Hepatocyte (in vitro differentiated cells): ENCODE data around the gene ATCAY. TPM values are rescaled to one million over a fixed set of nuclear protein-coding genes. Genes with fewer than 3 reads are reported as not detected.
"Not testable (repeated sequence)": the region's sequence is repeated elsewhere in the genome, so short reads cannot be mapped to it uniquely, and the experiment has no call there.

Experiments used
- DNase-seq: peaks from one replicate; pipeline ENCODE4 v3.0.0-alpha.2; 2016; ENCODE audit warnings: low spot score
- H2AFZ ChIP-seq: fragments of 200-600 bp; sonication (generic); 2 replicates; pipeline ENCODE4 v1.6.0; 2016; ENCODE audit warnings: antibody characterized with exemption, mild to moderate bottlenecking
- H3K27ac ChIP-seq: fragments of 200-600 bp; sonication (generic); 2 replicates; pipeline ENCODE4 v1.5.1; 2016; ENCODE audit warnings: mild to moderate bottlenecking
- H3K27me3 ChIP-seq: fragments of 200-600 bp; sonication (generic); 2 replicates; pipeline ENCODE4 v1.6.1; 2016
- H3K36me3 ChIP-seq: fragments of 200-600 bp; sonication (generic); replicated peaks from 2 replicates; pipeline ENCODE4 v1.5.1; 2016; ENCODE audit warnings: low read depth; ENCODE audit not compliant: insufficient read depth
- H3K4me1 ChIP-seq: fragments of 200-600 bp; sonication (generic); 2 replicates; pipeline ENCODE4 v1.5.1; 2016; ENCODE audit warnings: mild to moderate bottlenecking, moderate library complexity; ENCODE audit not compliant: insufficient read depth
- H3K4me2 ChIP-seq: fragments of 200-600 bp; sonication (generic); 2 replicates; pipeline ENCODE4 v1.6.0; 2016
- H3K4me3 ChIP-seq: fragments of 200-600 bp; sonication (generic); 2 replicates; pipeline ENCODE4 v1.5.1; 2016; ENCODE audit warnings: mild to moderate bottlenecking
- H3K79me2 ChIP-seq: fragments of 200-600 bp; sonication (generic); 2 replicates; pipeline ENCODE4 v1.6.0; 2017; ENCODE audit warnings: mild to moderate bottlenecking
- H3K9me2 ChIP-seq: fragments of 200-600 bp; sonication (generic); replicated peaks from 2 replicates; pipeline ENCODE4 v1.6.0; 2017; ENCODE audit warnings: mild to moderate bottlenecking; ENCODE audit not compliant: insufficient read depth
- H3K9me3 ChIP-seq: fragments of 200-600 bp; sonication (generic); 2 replicates; pipeline ENCODE4 v1.5.1; 2016; ENCODE audit warnings: low read depth, mild to moderate bottlenecking
- H4K20me1 ChIP-seq: fragments of 200-600 bp; sonication (generic); 2 replicates; pipeline ENCODE4 v1.6.0; 2016; ENCODE audit warnings: mild to moderate bottlenecking; ENCODE audit not compliant: insufficient read depth, poor library complexity, severe bottlenecking
- EZH2 ChIP-seq: fragments of 200-600 bp; sonication (generic); IDR thresholded peaks from 2 replicates; pipeline ENCODE4 v1.6.1; 2016; ENCODE audit warnings: antibody characterized with exemption, mild to moderate bottlenecking, borderline replicate concordance
- EZH2phosphoT487 ChIP-seq: fragments of 200-600 bp; sonication (generic); IDR thresholded peaks from one replicate; pipeline ENCODE4 v1.6.1; 2018; ENCODE audit warnings: antibody characterized with exemption, mild to moderate bottlenecking, low read depth, moderate library complexity; ENCODE audit not compliant: unreplicated experiment, severe bottlenecking
- WGBS: methylation state at CpG from one replicate; pipeline ENCODE4 v1.1.6; 2016; ENCODE audit warnings: low lambda C conversion rate; ENCODE audit errors: missing lambda C conversion rate; 5-methylcytosine and 5-hydroxymethylcytosine counted together
- polyA plus RNA-seq: library from polyadenylated mRNA; unstranded; fragments of >200 nt; fragmentation: Nextera tagmentation; extraction: Ambion mirVana; gene quantifications from 2 replicates; pipeline ENCODE4 v1.2.1, GENCODE V29; 2016
- total RNA-seq: library from RNA; depleted of rRNA; stranded (reverse); fragments of >200 nt; gene quantifications from 2 replicates; pipeline ENCODE4 v1.2.3, GENCODE V29; 2014
- TF ChIP-seq, protein P1 (sequence below): fragments of 200-600 bp; sonication (generic); IDR thresholded peaks from 2 replicates; pipeline ENCODE4 v1.5.1; 2016; ENCODE audit warnings: antibody characterized with exemption, mild to moderate bottlenecking; ENCODE audit not compliant: poor library complexity

ATCAY gene
- total and polyA plus RNA-seq, 2 experiments from 2014 or later = 0.13 TPM; not detected in 1

GRCh38 chr19:3867971-3868769, 12.3 kb upstream of the ATCAY start:
- Histone ChIP-seq H2AFZ (peak overlapping the region; percentile 78), H3K36me3 (no peaks in the 10 kb centered on the region), H3K79me2 (no peaks in the 10 kb centered on the region), H3K4me3 (no peak overlapping the region), H4K20me1 (no peaks in the 10 kb centered on the region), H3K9me3 (no peaks in the 10 kb centered on the region), H3K4me1 (no peaks in the 10 kb centered on the region), H3K4me2 (peak overlapping the region; percentile 74), H3K27ac (no peak overlapping the region), H3K27me3 (peaks cover 47% of the 10 kb centered on the region), H3K9me2 (no peaks in the 10 kb centered on the region)
- no peak for DNase-seq
- 28% methylated on average over 21 of the region's 30 CpGs for WGBS
- TF ChIP-seq, protein P1, sequence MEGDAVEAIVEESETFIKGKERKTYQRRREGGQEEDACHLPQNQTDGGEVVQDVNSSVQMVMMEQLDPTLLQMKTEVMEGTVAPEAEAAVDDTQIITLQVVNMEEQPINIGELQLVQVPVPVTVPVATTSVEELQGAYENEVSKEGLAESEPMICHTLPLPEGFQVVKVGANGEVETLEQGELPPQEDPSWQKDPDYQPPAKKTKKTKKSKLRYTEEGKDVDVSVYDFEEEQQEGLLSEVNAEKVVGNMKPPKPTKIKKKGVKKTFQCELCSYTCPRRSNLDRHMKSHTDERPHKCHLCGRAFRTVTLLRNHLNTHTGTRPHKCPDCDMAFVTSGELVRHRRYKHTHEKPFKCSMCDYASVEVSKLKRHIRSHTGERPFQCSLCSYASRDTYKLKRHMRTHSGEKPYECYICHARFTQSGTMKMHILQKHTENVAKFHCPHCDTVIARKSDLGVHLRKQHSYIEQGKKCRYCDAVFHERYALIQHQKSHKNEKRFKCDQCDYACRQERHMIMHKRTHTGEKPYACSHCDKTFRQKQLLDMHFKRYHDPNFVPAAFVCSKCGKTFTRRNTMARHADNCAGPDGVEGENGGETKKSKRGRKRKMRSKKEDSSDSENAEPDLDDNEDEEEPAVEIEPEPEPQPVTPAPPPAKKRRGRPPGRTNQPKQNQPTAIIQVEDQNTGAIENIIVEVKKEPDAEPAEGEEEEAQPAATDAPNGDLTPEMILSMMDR = no peak

GRCh38 chr19:3868770-3869456, 11.6 kb upstream of the ATCAY start, which contains the start of gene ZFR2:
Gene ZFR2 (minus strand): TSS chr19:3869038. CDS start chr19:3869017, 21 bp downstream.
- TF ChIP-seq EZH2 = no peak
- TF ChIP-seq EZH2phosphoT487 = no peak
- Histone ChIP-seq H4K20me1 (no peaks in the 10 kb centered on the region), H3K36me3 (no peaks in the 10 kb centered on the region), H3K4me3 (no peak within 1 kb of the TSS), H3K9me3 (no peaks in the 10 kb centered on the region), H3K9me2 (no peaks in the 10 kb centered on the region), H3K79me2 (no peaks in the 10 kb centered on the region), H3K27ac (no peak within 1 kb of the TSS), H3K4me1 (no peaks in the 10 kb centered on the region), H2AFZ (peak within 1 kb of the TSS; percentile 78), H3K27me3 (peaks cover 47% of the 10 kb centered on the region), H3K4me2 (peak within 1 kb of the TSS; percentile 74)
- DNase-seq = peak; percentile 46
- WGBS = 17% methylated on average over 21 of the region's 62 CpGs

DNA sequence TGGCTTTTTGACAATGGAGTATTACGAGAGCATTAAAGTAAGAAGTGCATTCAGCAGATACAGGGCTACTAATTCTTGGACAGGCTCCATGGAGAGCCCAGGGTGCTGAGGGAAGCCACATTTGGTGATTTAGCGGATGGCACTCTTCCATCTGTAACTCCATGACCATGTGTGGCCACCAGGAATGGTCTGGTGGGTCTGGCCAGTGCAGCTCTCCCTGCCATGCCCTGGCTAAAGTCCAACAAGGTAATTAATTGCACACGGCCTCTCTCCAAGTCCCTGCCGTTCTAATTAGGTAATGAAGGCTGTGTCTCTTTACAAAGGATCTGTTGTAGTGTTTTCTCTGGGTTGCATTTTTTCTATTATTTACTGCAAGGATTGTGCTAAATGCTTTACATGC, 7.3 kb upstream of the ATCAY start:
- no peak overlapping the region for H3K4me2 ChIP-seq
- H3K36me3 ChIP-seq = no peaks in the 10 kb centered on the region
- H3K9me3 ChIP-seq = no peaks in the 10 kb centered on the region
- WGBS = 66% methylated on average over 4 of the region's 4 CpGs
- no peak overlapping the region for H3K27ac ChIP-seq
- DNase-seq = no peak
- H3K27me3 ChIP-seq = peaks cover 24% of the 10 kb centered on the region
- H3K4me1 ChIP-seq = no peaks in the 10 kb centered on the region
- no peaks in the 10 kb centered on the region for H4K20me1 ChIP-seq
- no peak overlapping the region for H2AFZ ChIP-seq
- no peak overlapping the region for H3K4me3 ChIP-seq
- no peak for TF ChIP-seq EZH2
- no peak for TF ChIP-seq EZH2phosphoT487
- TF ChIP-seq, protein P1 = no peak
- H3K79me2 ChIP-seq = no peaks in the 10 kb centered on the region
- no peaks in the 10 kb centered on the region for H3K9me2 ChIP-seq

DNA sequence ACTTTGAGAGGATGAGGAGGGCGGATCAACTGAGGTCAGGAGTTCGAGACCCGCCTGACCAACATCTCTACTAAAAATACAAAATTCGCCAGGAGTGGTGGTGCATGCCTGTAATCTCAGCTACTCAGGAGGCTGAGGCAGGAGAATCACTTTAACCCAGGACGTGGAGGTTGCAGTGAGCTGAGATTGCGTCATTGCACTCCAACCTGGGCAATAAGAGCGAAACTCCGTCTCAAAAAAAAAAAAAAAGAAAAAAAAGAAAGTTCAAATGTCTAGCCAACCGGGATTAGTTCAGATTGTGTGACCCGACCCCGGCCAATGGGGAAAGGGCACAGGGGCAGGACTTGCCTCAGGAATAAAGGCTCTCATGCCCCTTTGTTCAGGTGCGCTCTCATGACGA, 5.8 kb upstream of the ATCAY start:
- not testable (repeated sequence) for H2AFZ ChIP-seq, H4K20me1 ChIP-seq, H3K4me2 ChIP-seq, H3K36me3 ChIP-seq, H3K4me1 ChIP-seq, H3K79me2 ChIP-seq, H3K9me2 ChIP-seq, H3K9me3 ChIP-seq, H3K27ac ChIP-seq, DNase-seq, H3K4me3 ChIP-seq
- H3K27me3 ChIP-seq = peaks cover 16% of the 10 kb centered on the region
- WGBS = 82% methylated on average over 13 of the region's 13 CpGs
